GM19240 (cell line): ENCODE results near the gene MOB3B.
"Not testable (repeated sequence)": the region's sequence is repeated elsewhere in the genome, so short reads cannot be mapped to it uniquely, and the experiment has no call there.

Experiments
- DNase-seq: peaks from one replicate; pipeline ENCODE4 v3.0.0; 2011; ENCODE audit warnings: low spot score; ENCODE audit not compliant: insufficient read length

The MOB3B gene

DNA sequence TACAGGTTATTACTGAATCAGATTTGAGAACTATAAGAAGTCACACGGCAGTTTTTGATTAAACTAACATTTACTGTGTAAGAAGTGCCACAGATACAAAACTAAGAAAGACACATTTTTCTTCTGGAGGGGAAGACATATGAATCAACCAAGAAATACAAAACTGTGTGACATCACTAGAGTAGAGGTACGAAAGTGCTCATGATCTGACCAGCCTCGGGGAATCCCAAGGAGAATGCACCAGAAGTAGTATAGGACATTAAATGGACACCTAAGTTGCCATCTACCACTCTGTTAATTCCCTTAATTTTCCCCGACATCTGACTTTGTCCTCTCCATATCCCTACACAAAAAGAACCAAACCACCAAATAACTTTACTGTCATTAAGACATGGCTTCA, 10.8 kb downstream of the MOB3B start:
- DNase-seq = no peak

DNA sequence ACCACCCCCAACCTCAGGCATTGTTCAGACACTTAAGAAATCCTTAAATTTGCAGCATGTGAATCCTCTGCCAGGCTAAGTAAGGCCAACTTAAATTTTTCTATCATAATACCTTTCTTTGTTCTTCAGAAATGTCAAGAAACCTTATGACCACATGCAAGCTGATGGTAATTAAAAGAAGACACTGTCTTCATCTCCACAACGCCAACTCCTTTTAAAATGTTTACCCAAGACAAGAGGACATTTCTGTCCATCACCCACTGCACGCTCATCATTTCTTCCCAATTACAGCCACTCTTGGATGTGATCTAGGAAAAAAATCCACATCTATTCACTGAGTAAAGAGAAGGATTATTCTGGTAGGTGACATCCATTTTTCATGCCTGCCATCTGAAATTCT, 11.6 kb downstream of the MOB3B start:
- DNase-seq = no peak

DNA sequence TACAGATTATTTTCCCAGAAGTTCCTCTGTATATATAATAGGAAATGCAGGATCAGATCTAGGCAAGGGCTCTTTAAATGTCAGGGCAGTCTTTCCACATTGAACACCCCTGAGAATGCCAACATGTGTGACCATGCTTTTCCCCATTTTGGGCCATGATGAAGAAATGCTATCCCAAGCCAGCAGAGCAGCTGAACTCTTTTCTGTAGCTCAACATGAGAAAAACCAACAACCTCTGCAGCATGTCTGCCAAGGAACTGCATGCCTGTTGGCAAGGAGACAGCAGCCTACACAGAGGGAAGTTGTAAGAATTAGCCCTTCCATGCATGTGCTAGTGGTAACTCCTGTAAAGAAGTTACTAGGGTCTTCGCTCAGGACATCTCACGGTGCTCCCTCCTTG, 15.1 kb downstream of the MOB3B start:
- no peak for DNase-seq

DNA sequence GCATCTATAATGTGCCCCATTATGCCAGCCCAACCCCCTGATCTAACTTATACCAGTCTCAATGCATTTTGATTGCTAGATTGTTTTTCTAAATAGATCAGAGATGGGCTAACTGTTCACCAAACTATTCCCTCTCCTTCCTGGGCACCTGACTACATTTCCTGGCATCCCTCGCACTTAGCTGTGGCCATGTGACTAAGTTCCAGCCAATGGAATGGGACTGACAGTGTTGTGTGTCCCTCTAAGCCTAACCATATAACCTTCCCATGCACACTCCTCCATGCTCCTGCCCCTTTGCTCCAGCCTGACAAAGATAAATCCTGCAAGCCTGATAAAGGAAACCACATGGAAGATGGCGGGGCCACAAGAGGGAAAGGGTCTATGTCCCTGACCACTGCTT, 17.8 kb downstream of the MOB3B start:
- DNase-seq = no peak

DNA sequence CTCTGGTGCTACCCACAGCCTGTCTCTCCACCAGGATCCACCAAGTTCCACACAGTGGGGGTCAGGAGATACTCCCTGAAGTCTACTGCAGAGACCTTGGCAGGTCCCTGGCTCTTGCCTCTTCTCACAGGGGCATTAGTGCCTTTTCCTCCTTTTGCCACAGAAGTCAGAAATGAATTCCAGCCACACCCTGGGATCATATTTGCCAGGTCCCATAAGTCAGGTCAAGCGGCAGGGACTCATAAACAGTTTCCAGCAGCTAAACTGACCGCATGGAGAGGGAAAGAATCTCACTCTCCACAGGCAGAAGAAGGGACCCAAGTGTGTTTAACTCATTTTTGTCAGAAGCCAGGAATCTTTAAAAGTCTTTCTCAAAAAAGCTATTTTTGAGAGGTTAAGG, 18.8 kb downstream of the MOB3B start:
- no peak for DNase-seq

DNA sequence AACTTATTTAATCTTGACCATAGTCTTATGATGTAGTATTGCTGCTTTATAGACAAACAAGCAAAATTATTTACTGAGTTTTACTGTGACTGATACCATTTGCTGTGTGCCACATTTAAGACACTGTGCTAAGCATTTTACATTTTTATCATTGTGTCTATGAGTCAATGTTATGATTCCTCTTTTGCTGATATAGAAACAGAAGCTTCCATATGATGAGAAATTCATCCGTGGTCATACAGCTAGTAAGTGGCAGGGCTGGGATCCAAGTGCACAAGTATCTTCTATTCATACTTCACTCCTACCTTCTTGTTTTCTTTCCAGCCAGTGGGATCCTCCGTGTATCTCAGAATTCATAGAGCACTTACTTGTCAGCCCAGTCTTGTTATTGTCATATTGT, 22.6 kb downstream of the MOB3B start:
- DNase-seq = no peak

DNA sequence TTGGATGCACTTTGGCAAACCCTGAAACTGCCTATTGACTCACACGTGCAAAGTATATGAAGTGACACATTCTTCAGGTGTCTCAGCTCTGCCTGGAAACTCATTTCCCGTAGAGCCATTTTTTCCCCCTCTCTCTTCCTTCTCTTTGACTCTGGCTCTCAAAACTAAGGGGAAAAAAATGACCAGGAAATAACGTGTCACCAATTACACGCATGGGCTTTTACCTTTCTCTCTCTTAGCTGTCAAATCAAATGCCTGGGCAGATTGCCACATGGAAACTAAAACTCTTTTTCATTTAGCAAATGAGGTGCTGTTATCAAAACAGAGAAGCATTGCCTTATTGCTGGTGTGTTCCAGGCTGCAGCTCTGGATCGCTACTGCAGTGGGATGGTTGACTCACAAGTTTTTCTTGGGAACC, 23.9 kb downstream of the MOB3B start:
- DNase-seq = no peak

DNA sequence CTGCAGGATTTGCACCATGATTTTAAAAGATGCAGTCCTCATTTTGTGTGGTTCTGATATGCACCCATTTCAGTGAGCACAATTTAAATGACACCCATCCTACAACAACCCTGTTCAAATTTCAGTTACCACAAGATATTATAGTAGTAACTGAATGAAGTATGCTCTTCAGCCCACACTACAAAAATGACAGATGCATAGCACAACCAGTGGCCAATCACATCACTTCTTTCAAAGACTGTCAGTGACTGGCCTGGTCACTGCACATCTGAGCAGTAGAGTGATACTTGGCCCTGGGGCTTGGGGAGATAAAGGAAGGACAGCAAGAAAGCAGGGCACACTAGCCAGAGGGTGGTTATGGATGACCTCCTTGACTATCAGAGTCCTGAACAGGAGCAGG, 25.4 kb downstream of the MOB3B start:
- DNase-seq = no peak

DNA sequence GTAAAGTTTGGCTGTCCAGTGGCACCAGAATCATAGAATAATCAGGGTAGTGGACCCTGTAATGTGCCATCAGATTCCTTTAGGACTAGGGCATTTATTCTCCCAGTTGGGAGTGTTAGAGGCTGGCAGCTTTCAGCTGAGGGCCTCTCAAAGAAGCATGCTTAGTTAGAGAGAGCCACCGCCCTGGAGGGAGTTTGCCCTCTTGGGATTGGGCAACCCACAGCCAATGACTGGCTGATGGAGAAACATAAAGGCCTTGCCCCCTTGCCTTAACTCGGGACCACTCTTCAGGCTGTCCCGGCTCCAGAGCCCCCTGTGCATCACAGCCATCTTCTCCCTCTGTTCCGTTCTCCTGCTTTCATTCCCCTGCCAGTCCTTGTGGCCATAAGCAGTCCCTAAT, 26.0 kb downstream of the MOB3B start:
- DNase-seq = no peak

DNA sequence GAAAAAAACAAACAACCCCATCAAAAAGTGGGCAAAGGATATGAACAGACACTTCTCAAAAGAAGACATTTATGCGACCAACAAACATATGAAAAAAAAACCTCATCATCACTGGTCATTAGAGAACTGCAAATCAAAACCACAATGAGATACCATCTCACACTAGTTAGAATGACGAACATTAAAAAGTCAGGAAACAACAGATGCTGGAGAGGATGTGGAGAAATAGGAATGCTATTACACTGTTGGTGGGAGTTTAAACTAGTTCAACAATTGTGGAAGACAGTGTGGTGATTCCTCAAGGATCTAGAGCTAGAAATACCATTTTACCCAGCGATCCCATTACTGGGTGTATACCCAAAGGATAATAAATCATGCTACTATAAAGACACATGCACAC, 28.7 kb downstream of the MOB3B start:
- DNase-seq = not testable (repeated sequence)

DNA sequence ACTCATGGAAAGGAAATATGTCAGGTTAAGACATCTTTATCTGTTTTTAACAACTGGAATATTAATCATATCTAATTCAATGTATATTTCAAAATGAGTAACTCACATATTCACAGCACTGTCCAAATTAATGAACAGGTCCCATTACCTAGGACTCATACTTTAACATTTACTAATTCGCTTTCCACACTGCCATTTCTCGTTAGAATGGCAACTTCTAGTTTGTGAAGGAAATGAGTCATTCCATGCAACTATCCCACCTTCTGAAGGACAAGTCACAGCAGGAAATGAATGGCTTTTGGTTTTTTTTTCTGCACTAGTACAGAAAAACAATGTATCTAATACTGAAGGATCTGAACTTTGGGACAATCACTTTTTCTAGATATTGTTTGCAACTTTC, 30.2 kb downstream of the MOB3B start:
- no peak for DNase-seq

DNA sequence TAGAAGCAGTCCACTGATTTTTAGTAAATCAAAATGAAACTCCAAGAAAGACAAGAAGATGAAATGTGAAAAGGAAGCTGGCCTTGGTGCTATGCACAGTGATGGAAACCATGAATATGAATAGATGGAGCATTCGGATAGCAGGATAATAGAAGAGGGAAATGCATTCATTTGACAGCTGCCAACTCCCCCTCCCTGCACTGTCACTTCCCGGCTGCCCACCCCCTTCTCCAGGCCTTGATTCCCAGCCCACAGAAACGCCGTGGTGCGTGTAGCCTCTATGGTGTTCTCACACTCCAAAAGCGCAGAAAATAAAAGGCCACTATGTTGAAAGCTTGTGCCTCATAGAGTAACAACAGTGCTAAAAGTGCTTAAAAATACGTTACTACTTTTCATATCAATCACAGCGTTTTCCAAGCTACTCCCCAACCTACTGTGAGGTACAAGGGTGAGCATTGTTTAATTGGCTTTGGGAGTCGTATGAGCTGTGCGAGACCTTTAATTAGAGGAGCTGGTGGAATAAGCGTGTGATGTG, 31.7 kb downstream of the MOB3B start:
- no peak for DNase-seq

DNA sequence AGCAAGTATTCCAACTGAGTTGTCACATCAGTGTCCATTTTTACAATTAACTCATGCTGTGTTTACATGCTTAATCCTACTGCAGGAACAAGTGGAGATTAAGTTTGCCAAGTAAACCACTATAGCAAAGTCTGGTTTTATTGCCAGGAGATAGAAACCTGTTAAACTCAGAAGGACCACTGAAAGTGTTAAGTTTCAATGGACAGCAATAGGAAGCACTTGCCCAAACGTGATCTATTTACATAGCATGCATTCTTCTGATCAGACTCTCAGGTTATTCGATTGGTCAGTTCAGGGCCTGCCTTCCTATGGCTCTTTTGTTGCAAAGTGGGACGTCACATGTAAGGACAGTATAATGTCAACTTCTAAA, 33.5 kb downstream of the MOB3B start:
- DNase-seq = no peak

DNA sequence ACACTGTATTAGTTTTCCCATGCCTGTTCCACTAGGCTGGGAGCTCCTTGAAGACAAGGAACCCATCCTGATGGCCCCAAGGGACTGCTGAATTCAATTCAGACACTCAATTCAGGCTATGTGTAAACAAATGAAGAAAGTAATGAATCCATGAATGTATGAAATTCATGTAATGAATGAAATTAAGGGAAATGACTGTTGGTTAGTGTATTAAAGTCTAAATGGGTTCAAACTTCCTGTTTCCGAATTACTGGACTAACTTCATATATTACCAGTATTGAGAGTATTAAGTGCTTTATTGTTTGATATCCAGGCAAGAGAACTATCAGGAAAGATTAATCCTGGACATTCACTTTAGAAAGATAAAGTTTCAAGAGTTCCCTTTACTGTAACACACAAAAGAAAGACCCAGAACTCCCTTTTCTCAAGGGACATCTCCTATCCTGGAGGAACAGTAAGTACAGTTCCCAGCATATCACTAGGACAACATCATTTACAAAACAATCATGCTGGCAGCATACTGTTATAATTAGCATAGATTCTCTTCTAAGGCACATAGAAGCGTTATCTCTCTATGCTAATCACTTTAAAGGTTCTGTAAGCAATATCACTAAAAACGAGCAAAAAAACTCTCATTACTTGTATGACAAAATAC, 34.0 kb downstream of the MOB3B start:
- DNase-seq = no peak

DNA sequence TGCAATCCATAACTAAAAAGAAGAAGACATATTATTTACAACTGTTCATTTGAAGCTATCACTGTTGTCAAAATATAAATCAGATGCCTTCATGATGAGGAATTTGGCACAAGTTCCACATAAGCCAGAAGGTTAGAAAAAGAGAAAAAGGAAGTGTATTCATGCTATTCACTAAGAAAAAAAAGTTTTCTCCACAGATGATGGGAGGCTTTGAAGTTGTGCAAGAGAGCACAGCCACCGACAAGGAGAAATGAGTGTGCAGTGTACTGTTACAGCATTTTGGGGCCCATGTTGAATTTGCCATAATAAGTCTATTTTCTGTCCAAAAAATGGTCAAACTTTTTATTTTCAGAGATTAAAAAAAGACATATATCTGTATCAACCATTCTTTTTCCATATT, 38.5 kb downstream of the MOB3B start:
- DNase-seq = no peak

DNA sequence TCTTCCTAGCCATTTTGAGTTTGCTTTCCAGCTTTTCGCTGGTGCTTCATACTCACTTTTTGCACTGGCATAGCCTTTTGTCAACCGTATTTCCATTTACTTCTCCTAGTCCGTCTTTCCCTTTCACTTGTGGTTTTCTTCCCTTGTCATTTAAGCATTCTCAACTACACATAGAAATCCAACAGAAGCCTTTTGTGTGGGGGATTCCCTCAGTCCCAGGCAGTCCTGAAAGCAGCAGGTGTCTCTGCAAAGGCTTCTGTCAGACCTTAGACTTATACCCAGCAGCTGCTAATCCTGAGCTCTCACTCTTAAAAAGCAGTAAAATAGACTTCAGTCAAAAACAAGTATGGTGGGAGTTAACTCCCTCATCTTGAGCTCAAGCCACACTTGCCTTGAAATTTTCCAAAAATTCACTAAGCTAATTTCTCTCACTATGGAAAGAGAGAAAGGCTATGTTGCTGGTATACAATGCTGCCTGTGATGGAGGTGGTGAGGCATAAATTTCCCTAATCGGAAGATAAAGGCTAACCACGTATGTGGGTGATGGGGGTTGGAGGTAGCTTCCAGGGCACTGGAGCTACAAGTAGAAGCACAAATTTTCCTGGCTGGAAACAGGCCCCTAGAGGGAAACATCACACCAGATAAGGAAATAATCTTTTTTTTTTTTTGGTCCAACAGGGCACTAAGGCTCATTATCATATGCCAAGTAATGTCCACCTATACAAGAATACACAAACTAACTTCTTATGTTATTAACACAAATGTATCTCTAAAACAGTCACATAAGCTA, 40.3 kb downstream of the MOB3B start:
- DNase-seq = peak; percentile 36

DNA sequence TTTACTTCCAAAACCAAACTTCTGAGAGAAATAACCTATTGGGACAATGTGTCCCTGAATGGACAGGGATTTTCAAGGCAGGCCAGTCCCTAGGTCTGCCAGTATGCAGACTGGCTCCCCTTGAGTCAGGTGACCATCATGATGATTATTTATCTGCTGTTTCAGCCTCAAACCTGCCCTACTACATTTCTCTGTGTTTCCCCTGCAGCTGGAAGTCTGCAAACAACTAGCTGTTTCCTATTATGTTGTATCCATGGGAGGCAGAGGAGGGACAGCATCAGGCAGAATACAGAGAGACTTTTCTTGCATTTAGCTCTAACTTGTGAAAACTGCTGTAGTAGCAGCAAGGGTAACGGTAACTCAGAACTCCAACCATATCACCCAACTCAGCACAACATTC, 41.7 kb downstream of the MOB3B start:
- DNase-seq = no peak

DNA sequence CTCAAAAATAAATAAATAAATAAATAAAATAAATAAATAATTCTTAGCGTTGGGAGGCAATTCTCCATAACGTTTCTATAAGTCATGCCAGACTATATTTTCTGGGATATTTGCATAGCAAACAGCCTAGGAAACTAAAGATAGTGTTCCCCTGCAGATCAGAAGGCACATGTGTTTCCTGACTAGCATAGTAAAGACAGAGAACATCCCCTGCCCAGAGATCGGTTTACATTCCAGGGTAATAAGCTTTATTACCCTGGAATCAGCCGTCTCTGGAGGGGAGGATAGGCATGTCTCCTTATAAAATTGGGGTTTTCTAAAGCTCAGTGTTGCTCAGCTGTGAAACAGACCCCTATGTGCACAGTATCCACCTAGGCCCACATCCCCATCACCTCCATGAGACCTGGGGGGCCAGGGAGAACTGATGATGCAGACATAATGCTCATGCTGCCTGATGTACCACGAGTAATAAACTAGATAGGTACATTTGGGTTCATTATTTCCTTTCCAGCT, 42.4 kb downstream of the MOB3B start:
- no peak for DNase-seq

DNA sequence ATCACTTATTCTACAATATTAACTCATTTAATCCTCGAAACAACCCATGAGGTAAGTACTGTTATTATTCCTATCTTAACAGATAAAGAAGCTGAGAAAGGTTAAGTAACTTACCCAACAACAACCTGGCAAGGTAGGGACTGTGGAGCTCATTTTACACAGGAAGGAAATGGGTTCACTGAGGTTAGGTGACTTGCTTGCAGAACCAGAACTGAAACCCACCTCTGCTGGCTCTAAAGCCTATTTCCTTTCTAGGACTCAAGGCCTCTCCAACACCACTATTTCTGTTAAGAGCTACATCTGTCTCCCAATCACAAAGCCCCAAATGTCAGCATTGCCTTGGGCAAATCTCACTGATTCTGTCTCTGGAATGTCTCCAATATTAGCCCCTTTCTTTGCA, 44.5 kb downstream of the MOB3B start:
- DNase-seq = peak; percentile 14

DNA sequence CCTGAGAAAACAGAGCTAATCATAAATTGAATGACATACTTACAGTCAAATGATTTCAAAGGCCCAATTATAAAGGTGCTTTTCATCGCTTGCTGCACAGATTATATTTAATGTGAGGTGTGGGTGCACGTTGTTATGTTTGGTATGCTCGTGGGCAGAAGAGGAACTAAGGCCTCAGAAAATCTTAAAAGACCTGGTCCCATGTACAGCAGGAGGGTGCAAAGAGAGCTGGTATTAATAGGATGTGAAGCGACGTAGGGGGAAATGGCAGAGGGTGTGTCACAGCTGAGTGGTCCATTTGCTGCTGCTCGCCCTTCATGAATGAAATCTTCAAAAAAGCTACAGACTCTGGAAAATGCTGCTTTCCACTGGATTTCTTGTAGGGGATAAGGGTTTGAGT, 46.0 kb downstream of the MOB3B start:
- DNase-seq = no peak

DNA sequence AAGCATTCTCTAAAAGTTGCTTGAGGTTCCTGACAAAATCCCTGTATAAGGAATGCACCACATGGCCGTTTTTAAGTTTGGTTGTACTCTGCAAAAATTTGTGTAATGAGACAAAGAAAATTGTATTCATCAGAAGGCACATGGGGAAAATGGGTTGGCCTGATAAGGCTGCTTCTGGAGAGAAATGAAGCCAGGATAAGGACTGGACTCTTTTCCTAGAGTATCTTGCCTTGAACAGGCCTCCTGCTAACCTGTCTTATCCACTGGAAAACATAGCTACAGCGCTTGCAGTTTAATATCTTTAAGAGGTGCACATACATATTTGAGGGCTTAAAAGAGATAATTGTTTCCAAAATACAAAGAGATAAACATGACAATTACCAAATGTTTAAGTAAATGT, 46.9 kb downstream of the MOB3B start:
- DNase-seq = no peak

DNA sequence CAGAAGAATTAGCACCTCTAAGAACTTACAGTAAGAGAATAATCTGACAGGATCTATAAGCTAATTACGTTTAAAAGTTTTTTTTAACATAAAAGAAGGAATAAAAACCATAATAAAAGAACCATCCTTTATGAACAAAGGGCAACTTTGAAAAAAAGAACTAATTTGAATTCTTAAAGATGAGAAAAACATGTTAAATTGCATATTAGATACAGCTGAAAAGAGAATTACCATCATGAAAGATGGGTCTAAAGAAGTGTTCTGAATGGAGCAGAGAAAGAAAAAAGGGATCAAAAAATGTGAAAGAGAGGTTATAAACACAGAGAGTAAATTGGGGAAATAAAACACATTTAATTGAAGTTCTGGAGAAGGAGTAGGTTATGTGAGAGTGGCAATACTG, 51.3 kb downstream of the MOB3B start:
- DNase-seq = no peak
